DMS53 treated with DMSO at 0.1 percent for 48 hours (cell line): ENCODE data around the gene YOD1.

Source experiments
- DNase-seq: peaks from one replicate; lab custom pipeline; 2025; ENCODE audit not compliant: unreplicated experiment; lab: John Stamatoyannopoulos, UW

YOD1 gene

DNA sequence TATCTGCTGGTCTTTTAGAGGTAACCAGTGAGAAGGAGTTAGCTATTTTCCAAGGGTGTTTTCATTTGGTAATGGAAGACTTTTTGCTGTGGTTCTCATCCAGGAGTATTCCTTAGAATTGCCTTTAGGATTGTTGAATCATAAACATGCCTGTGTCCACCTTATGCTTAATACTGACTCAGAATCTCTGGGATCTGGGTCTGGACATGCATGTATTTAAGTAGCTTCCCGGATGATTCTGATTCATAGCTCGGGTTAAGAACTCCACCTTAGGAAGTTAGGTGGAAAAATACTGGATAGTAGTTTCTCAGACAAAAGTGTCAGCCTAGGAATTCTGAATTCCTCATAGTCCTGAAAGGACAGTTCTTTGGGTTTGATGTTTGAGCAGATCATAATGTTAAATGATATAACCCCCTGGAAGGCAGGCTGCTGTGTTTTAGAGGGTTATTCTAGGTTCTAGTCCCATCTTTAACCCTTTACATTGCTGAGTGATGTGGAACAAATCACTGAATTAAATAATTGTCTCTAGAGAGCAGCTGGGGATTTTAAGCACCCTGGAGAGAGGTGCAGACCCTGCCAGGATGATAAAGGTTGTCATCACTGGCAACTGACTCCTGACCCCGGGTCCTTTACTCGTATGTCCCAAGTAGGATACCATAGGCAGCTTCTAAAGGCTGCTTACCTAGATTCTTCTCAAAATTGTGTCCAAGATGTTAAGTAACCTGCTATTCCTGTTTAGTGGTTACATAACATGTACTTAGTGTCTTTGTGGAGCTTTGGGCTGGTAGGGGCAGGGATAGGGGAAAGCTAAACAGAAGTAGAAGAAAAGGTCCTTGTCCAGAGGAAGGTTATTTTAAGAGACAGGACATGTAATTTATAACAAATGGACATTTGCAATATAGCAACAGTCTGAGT lies 23.2 kb upstream of the YOD1 start:
- DNase-seq, result no peak

- no peak for DNase-seq
Observed at GRCh38 chr1:207072233-207072632, 21.2 kb upstream of the YOD1 start.

- DNase-seq, result no peak
Observed at GRCh38 chr1:207071426-207071825, 20.4 kb upstream of the YOD1 start.

DNA sequence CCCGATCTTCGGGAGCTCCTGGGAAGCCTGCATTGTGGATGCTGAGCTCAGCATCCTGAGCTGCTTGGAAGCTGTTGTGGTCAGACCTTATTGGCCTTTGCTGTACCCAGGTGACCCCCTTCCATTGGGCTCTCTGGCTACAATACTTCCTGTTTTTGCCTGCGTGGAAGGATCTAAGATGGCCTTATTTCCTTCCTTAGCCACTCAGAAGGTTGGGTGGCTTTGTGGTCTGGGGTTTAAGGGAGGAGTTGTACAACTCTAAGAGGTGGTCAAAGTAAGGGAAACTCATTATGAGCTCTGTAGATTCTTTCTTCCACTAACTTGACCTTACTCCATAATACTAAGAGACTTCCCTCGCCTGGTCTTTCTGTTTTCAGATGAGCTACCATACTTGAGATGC lies 19.8 kb upstream of the YOD1 start:
- no peak for DNase-seq

GRCh38 chr1:207069858-207070506 lies 19.0 kb upstream of the YOD1 start:
- no peak for DNase-seq

DNA sequence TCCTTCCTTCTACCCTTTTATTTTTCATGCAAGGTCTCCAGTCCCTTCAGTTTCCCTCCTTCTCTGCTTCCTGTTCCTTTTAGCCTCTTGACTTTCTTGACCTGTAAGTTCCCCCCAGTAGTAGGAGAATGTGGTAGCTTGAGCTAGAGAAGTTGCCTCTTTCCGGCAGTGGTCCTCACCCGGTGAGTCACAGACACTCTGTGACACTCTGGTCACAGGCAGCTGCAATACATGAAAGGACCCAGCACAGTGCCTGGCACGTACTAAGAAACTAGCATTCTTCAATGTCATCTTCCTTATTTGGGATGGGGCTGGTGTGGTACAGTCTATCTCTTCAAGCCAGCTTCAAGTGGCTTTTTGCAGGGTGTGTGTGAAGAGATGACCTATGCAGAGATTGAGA lies 18.1 kb upstream of the YOD1 start:
- DNase-seq, result no peak

GRCh38 chr1:207067665-207068064 lies 16.7 kb upstream of the YOD1 start:
- no peak for DNase-seq

- no peak for DNase-seq
Observed at GRCh38 chr1:207067185-207067584, 16.2 kb upstream of the YOD1 start.

GRCh38 chr1:207064561-207064960 lies 13.6 kb upstream of the YOD1 start:
- DNase-seq, result no peak

- no peak for DNase-seq
Observed at GRCh38 chr1:207063014-207063413, 12.0 kb upstream of the YOD1 start.

DNA sequence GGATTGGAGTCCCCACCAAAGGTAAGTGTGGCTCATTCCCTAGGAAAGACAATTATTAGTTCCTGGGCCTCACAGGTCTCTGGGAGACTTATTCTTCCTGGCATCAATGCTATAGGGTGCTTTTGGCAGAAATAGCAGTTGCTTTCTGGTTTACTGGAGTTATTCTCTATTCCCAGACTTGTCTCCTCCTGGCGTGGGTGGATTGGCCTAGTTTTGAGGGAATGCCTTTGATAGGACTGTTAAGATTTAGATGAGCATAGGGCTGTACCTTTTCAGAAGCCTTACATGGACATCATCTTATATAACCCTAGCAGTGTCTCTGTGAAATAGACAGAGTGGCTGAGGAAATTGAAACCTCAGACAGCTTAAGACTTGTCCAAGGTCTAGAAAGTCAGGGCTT lies 11.1 kb upstream of the YOD1 start:
- no peak for DNase-seq

GRCh38 chr1:207060596-207060995 lies 9.6 kb upstream of the YOD1 start:
- DNase-seq, result no peak

- no peak for DNase-seq
Observed at GRCh38 chr1:207059881-207060280, 8.9 kb upstream of the YOD1 start.

DNA sequence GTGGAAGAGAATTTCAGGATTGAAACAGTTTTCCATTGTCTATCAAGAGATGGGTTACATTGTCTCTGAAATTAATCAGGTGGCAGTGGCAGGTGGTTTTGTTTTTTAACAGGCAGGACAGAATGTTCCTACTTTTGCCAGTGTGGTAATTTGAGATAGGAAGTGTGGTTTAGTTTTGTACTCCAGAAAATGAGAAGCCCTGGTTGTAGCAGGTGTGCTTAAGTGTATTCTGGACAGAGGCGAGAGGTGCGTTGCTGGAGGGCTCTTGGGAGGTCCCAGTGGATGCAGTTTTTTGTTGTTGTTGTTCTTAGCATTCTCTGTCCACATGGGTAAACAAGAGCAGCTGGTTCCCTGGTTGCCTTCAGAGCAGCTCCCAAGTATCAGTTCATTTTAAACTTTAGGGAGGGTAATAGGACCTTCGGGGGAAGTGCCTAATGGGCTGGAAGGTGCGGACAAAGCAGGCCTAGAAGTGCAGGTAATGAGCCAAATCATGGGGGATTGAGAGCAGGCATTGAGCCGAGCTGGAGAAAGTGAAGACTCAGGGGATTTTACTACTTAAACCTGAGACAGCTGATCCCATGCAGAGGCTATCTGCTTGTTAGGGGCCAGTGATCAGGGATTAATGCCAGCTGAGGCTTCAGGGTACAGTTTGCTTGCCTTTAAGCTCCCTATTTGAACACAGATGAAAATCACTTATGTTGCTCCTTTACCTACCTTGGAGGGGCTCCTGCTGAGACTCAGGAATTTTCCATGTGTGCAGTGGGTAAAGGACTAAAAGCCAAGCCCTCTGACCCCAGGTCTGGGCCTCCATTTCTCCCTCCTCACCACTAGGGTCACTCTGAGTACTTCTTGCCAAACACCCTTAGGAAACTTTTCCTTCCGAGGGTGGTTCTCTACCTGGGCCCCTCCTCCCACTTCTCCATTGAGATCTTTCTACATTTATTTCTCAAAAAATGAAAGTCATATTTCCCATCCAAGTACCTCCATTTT lies 8.2 kb upstream of the YOD1 start:
- no peak for DNase-seq

- no peak for DNase-seq
Observed at GRCh38 chr1:207058252-207058651, 7.2 kb upstream of the YOD1 start.

DNA sequence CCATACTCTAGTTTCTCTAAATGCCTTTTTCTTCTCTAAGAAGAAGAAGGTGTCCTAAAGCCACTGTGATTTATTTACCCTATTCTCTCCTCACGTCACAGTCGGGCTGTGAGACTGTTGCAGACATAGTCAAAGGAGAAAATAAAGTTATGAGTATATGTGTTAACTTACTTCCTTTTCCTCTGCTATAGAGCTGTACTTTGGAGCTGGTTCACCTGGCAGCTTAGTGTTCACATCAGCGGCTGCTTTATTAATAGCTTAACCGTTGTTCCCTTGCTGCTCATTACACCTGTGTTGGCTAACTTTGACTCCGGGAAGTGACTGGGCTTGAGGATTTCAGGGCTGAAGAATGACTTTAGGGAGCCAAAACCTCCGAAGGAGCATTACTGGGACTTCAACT lies 5.7 kb upstream of the YOD1 start:
- DNase-seq, result no peak

- DNase-seq, result no peak
Observed at GRCh38 chr1:207055386-207056001, 4.5 kb upstream of the YOD1 start.

DNA sequence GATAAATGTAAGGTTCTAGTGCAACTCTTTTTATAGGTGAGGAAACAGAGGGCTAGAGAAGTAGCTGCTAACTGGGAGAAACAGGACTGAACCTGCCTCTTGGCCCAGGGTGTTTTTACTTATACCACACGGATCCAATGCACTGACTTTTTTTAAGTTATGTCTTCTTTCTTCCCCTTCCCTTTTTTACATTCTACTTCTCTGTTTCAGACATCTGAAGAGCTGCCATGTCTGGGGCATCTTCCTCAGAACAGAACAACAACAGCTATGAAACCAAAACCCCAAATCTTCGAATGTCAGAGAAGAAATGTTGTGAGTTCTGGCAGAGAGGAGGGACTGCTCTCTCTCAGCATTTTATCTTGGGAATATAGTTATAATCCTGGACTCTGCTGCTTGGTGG lies 3.5 kb upstream of the YOD1 start:
- DNase-seq, result no peak

DNA sequence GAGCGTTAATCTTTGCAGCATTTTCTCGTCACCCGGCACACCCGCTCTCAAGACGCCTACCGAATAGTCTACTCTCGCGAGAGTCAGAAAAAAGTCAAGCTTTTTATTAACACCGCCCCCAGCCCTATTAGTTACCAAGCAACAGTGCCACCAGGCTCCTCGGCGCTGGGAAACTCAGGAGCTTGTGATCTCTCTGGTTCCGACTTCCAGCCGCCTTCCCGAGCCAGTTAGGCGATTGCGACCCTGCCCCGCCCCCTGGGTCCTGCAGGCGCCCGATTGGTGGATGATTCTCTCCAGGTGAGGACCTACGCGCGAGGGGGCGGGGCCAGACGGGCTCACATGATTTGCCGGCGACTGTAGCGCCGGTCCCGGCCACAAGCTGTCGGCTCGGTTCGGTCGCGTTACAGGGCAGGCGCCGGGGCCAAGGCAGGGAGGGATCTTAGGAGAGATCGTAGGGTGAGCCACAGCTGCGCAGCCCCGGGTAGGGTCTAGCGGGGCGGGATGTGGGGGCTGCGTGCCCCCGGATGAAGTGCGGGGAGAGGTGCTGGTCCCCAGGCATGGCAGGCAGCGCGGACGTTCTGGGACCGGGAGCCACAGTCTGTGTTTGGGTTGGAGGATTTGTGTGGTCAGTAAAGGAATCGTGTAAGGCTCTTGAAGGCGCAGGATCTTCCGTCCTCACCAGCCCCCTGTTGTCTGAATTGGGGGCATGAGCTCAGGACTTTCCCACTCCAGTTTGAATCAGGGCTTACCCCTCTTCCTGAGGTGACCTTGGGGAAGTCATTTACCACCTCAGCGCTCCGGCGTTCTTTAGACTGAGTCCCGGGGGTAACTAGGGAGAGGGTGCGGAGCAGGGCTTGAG lies 2.1 kb upstream of the YOD1 start, which contains the start of gene PFKFB2:
Gene PFKFB2 (plus strand): TSS at position 365 of the 859 bp plus-strand sequence. CDS start 1,443 bp downstream, outside the sequence.
- peak; percentile 100 for DNase-seq
